WTC11 (cell line): ENCODE measurements around the gene CD160.
"Not testable (repeated sequence)": the region's sequence is repeated elsewhere in the genome, so short reads cannot be mapped to it uniquely, and the experiment has no call there.

Source experiments
- ATF3 ChIP-seq: sonication (generic); formaldehyde crosslinking; conservative IDR thresholded peaks from 2 replicates; pipeline ENCODE4 v1.8.1; 2022; ENCODE audit warnings: mild to moderate bottlenecking, missing genetic modification reagents
- CREB1 ChIP-seq: sonication (generic); formaldehyde crosslinking; IDR thresholded peaks from 2 replicates; pipeline ENCODE4 v1.8.0; 2023; ENCODE audit warnings: mild to moderate bottlenecking, missing genetic modification reagents
- E2F4 ChIP-seq: sonication (generic); formaldehyde crosslinking; IDR thresholded peaks from 2 replicates; pipeline ENCODE4 v1.8.1; 2022; ENCODE audit warnings: low read depth, mild to moderate bottlenecking, moderate library complexity, missing genetic modification reagents, borderline replicate concordance
- HMGXB4 ChIP-seq: sonication (generic); formaldehyde crosslinking; IDR thresholded peaks from 2 replicates; pipeline ENCODE4 v1.8.1; 2023; ENCODE audit warnings: mild to moderate bottlenecking, moderate library complexity, missing genetic modification reagents
- NR2C2 ChIP-seq: sonication (generic); formaldehyde crosslinking; IDR thresholded peaks from 2 replicates; pipeline ENCODE4 v1.8.0; 2022; ENCODE audit warnings: mild to moderate bottlenecking, missing genetic modification reagents
- RELA ChIP-seq: sonication (generic); formaldehyde crosslinking; IDR thresholded peaks from 2 replicates; pipeline ENCODE4 v1.8.1; 2022; ENCODE audit warnings: missing genetic modification reagents, mild to moderate bottlenecking, borderline replicate concordance
- USF2 ChIP-seq: sonication (generic); formaldehyde crosslinking; IDR thresholded peaks from 2 replicates; pipeline ENCODE4 v1.8.1; 2023; ENCODE audit warnings: mild to moderate bottlenecking, missing genetic modification reagents, moderate library complexity
- TF ChIP-seq, protein P1 (sequence below): fragments of 200-600 bp; IDR thresholded peaks from 2 replicates; pipeline ENCODE4 v1.8.0; 2022; ENCODE audit warnings: antibody characterized with exemption

DNA sequence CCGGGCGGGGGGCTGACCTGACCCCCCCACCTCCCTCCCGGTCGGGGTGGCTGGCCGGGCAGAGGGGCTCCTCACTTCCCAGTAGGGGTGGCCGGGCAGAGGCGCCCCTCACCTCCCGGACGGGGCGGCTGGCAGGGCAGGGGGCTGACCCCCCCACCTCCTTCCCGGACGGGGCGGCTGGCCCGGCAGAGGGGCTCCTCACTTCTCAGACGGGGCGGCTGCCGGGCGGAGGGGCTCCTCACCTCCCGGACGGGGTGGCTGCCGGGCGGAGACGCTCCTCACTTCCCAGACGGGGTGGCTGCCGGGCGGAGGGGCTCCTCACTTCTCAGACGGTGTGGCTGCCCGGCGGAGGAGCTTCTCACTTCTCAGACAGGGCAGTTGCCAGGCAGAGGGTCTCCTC lies 47.6 kb downstream of the CD160 start:
- not testable (repeated sequence) for TF ChIP-seq RELA, HMGXB4, NR2C2, E2F4, USF2, ATF3, CREB1 (CRISPR knock-in tag)
- TF ChIP-seq, protein P1, sequence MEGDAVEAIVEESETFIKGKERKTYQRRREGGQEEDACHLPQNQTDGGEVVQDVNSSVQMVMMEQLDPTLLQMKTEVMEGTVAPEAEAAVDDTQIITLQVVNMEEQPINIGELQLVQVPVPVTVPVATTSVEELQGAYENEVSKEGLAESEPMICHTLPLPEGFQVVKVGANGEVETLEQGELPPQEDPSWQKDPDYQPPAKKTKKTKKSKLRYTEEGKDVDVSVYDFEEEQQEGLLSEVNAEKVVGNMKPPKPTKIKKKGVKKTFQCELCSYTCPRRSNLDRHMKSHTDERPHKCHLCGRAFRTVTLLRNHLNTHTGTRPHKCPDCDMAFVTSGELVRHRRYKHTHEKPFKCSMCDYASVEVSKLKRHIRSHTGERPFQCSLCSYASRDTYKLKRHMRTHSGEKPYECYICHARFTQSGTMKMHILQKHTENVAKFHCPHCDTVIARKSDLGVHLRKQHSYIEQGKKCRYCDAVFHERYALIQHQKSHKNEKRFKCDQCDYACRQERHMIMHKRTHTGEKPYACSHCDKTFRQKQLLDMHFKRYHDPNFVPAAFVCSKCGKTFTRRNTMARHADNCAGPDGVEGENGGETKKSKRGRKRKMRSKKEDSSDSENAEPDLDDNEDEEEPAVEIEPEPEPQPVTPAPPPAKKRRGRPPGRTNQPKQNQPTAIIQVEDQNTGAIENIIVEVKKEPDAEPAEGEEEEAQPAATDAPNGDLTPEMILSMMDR: not testable (repeated sequence)
